HK-2 (cell line): ENCODE results near the gene EGFR.
"Not testable (repeated sequence)": the region's sequence is repeated elsewhere in the genome, so short reads cannot be mapped to it uniquely, and the experiment has no call there.

Source experiments
- DNase-seq: peaks from one replicate; pipeline ENCODE4 v3.0.0-alpha.2; 2018; ENCODE audit not compliant: unreplicated experiment

The EGFR gene

DNA sequence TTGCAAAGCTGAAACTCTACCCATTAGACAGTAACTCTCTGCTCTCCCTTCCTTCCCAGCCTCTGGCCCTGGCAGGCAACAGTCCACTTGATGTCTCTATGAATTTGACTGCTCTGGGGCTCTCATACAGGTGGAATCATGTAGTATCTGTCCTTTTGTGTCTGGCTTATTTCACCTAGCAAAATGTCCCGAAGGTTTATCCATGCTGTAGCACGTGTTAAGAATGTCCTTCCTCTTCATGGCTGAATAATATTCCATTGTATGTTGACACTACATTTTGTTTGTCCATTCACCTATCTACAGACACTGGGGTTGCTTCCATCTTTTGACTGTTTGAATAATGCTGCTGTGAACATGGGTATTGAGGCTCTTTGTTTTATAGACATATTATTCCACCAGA, 128.9 kb downstream of the EGFR start:
- no peak for DNase-seq

- DNase-seq, result no peak
Measured at GRCh38 chr7:55148571-55148970, 129.8 kb downstream of the EGFR start.

GRCh38 chr7:55149001-55149400, 130.2 kb downstream of the EGFR start:
- DNase-seq, result no peak

- no peak for DNase-seq
Measured at GRCh38 chr7:55150166-55150565, 131.3 kb downstream of the EGFR start.

GRCh38 chr7:55150709-55151451, 132.1 kb downstream of the EGFR start:
- DNase-seq, result no peak

DNA sequence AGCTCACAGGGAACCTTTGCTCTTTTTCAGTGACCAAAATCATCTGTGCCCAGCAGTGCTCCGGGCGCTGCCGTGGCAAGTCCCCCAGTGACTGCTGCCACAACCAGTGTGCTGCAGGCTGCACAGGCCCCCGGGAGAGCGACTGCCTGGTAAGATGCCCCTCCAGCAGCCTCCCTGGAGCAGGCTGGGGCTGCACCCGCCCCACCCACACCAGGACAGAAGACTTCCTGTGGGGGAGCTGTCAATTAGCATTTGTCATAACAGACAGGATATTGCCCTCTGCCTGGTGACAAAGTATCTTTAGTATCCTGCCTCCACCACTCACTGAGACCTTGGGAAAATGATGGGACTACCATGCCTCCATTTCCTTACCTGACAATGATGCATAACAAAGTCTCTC, 133.7 kb downstream of the EGFR start:
- no peak for DNase-seq

GRCh38 chr7:55154096-55154495, 135.3 kb downstream of the EGFR start:
- no peak for DNase-seq

DNA sequence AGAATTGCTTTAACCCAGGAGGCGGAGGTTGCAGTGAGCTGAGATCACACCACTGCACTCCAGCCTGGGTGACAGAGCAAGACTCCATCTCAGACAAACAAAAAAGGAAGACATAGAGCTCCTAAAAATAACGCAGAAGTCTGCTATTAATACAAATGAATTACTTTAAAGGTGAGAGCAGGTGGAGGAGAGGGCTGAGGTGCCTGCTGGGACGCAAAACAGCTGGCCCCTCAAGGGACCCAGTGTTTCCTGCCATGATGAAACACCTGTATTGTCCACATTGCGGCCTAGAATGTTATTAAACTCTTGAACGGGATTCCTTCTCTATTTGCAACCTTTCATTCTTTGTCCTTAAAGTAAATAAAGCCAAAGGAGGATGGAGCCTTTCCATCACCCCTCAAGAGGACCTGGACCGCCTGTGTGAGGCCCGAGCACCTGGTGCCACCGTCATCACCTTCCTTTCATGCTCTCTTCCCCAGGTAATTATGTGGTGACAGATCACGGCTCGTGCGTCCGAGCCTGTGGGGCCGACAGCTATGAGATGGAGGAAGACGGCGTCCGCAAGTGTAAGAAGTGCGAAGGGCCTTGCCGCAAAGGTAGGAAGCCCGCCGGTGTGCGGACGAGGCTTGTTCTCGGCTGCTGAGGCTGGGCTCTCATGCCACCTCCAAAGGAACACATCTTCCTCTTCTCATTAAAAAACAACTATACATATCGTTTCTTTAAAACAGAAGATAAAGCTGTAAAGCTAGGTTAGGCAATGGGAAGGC, 136.7 kb downstream of the EGFR start:
- DNase-seq, result no peak

DNA sequence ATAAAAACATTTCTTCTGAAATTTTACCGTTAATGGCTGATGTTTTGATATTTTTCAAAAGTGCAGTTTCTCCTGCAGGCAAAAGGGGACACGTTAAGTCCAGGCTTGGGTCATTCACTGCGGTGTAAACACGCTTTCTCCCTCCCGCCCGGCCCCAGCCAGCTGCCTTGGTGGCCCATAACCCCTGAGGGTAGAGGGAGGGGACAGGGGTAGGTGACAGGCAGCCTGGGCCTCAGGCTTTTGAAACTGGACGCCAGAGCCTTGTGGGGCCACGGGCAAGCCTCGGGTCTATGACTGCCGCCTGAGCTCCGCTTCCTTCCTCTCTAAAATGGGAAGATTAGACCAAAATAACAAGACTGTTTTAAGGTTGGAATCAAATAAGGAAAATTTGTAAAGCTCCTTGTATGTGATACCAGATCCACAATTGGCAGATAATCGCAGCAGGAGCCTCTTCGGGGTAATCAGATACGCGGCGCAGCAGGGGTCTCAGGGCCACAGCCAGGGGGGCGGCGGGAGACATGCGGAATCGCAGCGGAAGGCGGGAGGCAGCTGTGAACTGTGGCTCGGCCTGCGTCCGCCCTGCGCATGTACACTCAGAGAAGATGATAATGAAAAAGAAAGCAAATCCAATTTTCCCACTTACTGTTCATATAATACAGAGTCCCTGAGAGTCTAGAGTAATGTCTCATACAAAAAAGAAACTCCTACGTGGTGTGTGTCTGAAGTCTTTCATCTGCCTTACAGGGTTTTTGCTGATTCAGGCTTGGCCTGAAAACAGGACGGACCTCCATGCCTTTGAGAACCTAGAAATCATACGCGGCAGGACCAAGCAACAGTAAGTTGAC, 138.3 kb downstream of the EGFR start:
- DNase-seq, result no peak

GRCh38 chr7:55157764-55158105, 138.9 kb downstream of the EGFR start:
- no peak for DNase-seq

GRCh38 chr7:55158541-55159382, 139.9 kb downstream of the EGFR start:
- no peak for DNase-seq

GRCh38 chr7:55160539-55160938, 141.7 kb downstream of the EGFR start:
- no peak for DNase-seq

DNA sequence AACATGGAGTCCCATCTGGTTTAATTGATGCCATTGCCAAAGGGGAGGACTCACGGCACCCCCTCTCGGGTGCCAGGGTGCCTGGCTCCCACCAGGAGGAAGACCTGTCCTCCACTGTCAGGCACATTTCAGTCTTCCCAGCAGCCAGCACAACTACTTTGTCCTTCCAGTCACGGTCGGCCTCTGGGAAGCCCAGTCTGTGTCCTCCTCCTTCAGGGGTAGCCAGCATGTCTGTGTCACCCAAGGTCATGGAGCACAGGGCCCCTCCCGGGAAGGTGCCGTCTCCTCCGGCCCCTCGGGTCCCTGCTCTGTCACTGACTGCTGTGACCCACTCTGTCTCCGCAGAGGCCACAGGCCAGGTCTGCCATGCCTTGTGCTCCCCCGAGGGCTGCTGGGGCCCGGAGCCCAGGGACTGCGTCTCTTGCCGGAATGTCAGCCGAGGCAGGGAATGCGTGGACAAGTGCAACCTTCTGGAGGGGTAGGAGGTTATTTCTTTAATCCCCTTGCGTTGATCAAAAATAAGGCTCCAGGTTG, 142.4 kb downstream of the EGFR start:
- no peak for DNase-seq

DNA sequence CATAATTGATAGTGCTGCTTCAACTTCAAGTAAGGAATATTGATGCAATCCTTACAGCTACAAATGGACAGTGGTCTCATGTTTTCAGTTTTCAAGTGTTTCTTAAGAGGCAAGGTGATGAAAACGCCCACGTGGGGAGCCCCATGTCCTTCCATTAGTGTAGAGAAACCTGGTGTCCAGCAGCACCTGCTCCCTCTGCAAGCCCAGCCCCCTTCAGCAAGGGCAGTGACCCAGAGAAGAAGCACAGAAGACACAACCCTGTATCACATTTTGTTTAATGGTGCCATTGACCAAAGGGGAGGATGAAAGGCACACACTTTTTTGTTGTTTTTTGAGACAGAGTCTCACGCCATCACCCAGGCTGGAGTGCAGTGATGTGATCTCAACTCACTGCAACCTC, 143.7 kb downstream of the EGFR start:
- DNase-seq, result no peak

GRCh38 chr7:55163733-55164132, 144.9 kb downstream of the EGFR start:
- DNase-seq, result no peak

DNA sequence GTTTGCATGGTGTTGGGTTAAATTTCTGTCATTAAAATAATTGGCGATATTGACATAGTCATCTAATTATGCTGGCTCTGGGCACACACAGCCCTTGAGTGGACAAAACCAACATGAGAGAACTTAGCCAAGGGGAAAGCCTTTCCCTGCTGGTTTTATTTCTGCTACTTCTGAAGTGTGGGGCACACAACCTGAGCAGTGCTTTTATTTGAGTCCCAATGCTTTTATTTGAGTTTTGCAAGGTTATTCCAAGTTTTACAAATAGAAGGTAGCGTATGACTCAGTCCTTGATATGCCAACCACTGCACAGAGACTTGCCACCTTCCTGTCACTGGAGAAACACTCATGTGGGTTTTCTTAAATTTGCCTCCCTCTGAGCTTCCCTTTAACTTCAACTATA, 145.7 kb downstream of the EGFR start:
- no peak for DNase-seq

- no peak for DNase-seq
Measured at GRCh38 chr7:55165176-55165861, 146.5 kb downstream of the EGFR start.

DNA sequence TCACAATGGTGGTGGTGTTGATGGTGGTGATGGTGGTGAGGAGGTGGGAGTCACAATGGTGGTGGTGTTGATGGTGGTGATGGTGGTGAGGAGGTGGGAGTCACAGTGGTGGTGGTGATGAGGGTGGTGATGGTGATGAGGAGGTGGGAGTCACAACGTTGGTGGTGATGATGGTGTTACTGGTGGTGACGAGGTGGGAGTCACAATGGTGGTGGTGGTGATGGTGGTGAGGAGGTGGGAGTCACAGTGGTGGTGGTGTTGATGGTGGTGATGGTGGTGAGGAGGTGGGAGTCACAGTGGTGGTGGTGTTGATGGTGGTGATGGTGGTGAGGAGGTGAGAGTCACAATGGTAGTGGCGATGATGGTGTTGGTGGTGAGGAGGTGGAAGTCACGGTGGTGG, 148.5 kb downstream of the EGFR start:
- not testable (repeated sequence) for DNase-seq

DNA sequence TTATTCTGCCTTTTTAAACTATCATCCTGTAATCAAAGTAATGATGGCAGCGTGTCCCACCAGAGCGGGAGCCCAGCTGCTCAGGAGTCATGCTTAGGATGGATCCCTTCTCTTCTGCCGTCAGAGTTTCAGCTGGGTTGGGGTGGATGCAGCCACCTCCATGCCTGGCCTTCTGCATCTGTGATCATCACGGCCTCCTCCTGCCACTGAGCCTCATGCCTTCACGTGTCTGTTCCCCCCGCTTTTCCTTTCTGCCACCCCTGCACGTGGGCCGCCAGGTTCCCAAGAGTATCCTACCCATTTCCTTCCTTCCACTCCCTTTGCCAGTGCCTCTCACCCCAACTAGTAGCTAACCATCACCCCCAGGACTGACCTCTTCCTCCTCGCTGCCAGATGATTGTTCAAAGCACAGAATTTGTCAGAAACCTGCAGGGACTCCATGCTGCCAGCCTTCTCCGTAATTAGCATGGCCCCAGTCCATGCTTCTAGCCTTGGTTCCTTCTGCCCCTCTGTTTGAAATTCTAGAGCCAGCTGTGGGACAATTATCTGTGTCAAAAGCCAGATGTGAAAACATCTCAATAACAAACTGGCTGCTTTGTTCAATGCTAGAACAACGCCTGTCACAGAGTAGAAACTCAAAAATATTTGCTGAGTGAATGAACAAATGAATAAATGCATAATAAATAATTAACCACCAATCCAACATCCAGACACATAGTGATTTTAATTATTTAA, 151.7 kb downstream of the EGFR start:
- DNase-seq, result no peak

DNA sequence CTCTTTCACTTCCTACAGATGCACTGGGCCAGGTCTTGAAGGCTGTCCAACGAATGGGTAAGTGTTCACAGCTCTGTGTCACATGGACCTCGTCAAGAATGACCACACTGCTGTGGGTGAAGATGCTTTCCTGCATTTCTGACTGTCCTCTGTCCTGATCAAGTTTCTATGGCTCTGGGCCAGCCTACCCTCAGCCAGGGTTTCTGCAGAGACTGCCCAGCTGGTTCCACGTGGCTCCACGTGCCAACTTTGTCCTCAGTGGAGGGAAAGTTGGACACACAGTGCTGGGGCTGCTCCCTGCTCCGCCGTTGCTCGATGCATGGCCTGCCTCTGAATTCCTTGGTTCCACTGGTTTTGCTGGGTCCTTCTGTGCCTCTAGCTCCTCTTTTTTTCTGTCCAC, 152.3 kb downstream of the EGFR start:
- DNase-seq, result no peak
